NCI-H1105 (cell line): ENCODE measurements around the gene CAMK1G.

ENCODE experiments used
- DNase-seq: peaks from one replicate; lab custom pipeline; 2025; lab: John Stamatoyannopoulos, UW

CAMK1G gene

GRCh38 chr1:209583408-209583807 lies at the start of gene CAMK1G:
Gene CAMK1G, plus strand, starts transcription at chr1:209583714. Its CDS starts 11,270 bp downstream, at chr1:209594984.
- DNase-seq = no peak

- no peak for DNase-seq
Observed at GRCh38 chr1:209534496-209535250, 48.8 kb upstream of the CAMK1G start.

GRCh38 chr1:209536843-209537242 lies 46.7 kb upstream of the CAMK1G start:
- no peak for DNase-seq

GRCh38 chr1:209537336-209538114 lies 46.0 kb upstream of the CAMK1G start:
- DNase-seq = no peak

GRCh38 chr1:209539576-209539975 lies 43.9 kb upstream of the CAMK1G start:
- DNase-seq = no peak

- no peak for DNase-seq
Observed at GRCh38 chr1:209542585-209542984, 40.9 kb upstream of the CAMK1G start.

- no peak for DNase-seq
Observed at GRCh38 chr1:209544098-209544497, 39.4 kb upstream of the CAMK1G start.

GRCh38 chr1:209545423-209545822 lies 38.1 kb upstream of the CAMK1G start:
- no peak for DNase-seq

- no peak for DNase-seq
Observed at GRCh38 chr1:209546390-209547085, 37.0 kb upstream of the CAMK1G start.

- no peak for DNase-seq
Observed at GRCh38 chr1:209547626-209548025, 35.9 kb upstream of the CAMK1G start.

GRCh38 chr1:209549443-209550205 lies 33.9 kb upstream of the CAMK1G start:
- no peak for DNase-seq

GRCh38 chr1:209550519-209550918 lies 33.0 kb upstream of the CAMK1G start:
- DNase-seq = no peak

GRCh38 chr1:209552406-209553264 lies 30.9 kb upstream of the CAMK1G start:
- no peak for DNase-seq

- DNase-seq = no peak
Observed at GRCh38 chr1:209554761-209555611, 28.5 kb upstream of the CAMK1G start.

- DNase-seq = no peak
Observed at GRCh38 chr1:209556162-209556690, 27.3 kb upstream of the CAMK1G start.

GRCh38 chr1:209557221-209557620 lies 26.3 kb upstream of the CAMK1G start:
- DNase-seq = no peak

- no peak for DNase-seq
Observed at GRCh38 chr1:209560529-209560928, 23.0 kb upstream of the CAMK1G start.

- DNase-seq = no peak
Observed at GRCh38 chr1:209560952-209561351, 22.6 kb upstream of the CAMK1G start.

- no peak for DNase-seq
Observed at GRCh38 chr1:209561532-209561931, 22.0 kb upstream of the CAMK1G start.

GRCh38 chr1:209564849-209565248 lies 18.7 kb upstream of the CAMK1G start:
- DNase-seq = no peak
